Measurements from ENCODE around the gene KDSR.

DNA sequence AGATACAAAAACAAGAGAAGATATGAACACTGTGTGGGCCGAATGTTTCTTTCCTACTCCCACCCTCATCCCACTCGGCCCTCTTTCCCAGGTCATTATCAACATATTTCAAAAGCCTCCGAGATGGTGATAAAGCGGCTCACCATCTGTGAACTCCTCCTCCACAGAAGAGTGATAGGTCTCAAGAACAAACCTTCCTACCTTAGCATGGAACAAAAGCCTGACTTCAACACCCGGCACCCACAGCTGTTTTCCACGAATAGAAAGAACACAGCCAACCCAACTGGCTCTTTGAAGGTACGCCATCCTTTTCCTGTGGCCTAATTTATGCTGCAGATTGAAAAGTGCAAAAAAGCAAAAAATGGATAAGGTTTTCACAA lies 76.2 kb downstream of the KDSR start:
- TF ChIP-seq, protein P1, sequence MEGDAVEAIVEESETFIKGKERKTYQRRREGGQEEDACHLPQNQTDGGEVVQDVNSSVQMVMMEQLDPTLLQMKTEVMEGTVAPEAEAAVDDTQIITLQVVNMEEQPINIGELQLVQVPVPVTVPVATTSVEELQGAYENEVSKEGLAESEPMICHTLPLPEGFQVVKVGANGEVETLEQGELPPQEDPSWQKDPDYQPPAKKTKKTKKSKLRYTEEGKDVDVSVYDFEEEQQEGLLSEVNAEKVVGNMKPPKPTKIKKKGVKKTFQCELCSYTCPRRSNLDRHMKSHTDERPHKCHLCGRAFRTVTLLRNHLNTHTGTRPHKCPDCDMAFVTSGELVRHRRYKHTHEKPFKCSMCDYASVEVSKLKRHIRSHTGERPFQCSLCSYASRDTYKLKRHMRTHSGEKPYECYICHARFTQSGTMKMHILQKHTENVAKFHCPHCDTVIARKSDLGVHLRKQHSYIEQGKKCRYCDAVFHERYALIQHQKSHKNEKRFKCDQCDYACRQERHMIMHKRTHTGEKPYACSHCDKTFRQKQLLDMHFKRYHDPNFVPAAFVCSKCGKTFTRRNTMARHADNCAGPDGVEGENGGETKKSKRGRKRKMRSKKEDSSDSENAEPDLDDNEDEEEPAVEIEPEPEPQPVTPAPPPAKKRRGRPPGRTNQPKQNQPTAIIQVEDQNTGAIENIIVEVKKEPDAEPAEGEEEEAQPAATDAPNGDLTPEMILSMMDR (conservative IDR thresholded peaks at IDR 0.05; ENCODE audit: low read depth, low read length), result no peak
- TF ChIP-seq EZH2 (IDR thresholded peaks at IDR 0.05; ENCODE audit: borderline replicate concordance, low read depth, low read length, poor library complexity, severe bottlenecking), result no peak
